ENCODE data around the gene HES5.

HES5 gene

DNA sequence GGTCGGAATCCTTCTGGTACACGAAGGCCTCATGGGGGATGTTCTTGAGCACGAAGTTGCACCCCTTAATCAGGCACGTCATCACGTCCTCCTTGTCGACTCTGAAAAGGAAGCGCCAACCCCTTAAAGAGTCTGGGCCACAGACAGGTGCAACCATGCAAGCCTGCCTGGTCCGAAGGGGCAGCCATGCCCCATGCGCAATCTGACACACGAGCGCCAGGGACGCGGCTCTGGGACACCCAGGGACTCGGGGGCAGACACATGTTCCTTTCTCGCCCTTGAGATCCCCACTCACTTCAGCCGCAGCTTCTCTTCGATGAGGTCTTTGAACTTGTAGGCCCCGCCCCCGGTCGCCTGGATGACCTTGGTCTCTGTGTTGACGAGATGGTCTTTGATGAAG is 9.3 kb downstream of the HES5 start:
- no peak for DNase-seq (ENCODE audit: low read depth)
- H3K4me3 ChIP-seq (ENCODE audit: low read length), result no peak overlapping the region
- TF ChIP-seq, protein P1, sequence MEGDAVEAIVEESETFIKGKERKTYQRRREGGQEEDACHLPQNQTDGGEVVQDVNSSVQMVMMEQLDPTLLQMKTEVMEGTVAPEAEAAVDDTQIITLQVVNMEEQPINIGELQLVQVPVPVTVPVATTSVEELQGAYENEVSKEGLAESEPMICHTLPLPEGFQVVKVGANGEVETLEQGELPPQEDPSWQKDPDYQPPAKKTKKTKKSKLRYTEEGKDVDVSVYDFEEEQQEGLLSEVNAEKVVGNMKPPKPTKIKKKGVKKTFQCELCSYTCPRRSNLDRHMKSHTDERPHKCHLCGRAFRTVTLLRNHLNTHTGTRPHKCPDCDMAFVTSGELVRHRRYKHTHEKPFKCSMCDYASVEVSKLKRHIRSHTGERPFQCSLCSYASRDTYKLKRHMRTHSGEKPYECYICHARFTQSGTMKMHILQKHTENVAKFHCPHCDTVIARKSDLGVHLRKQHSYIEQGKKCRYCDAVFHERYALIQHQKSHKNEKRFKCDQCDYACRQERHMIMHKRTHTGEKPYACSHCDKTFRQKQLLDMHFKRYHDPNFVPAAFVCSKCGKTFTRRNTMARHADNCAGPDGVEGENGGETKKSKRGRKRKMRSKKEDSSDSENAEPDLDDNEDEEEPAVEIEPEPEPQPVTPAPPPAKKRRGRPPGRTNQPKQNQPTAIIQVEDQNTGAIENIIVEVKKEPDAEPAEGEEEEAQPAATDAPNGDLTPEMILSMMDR (conservative IDR thresholded peaks at IDR 0.05; ENCODE audit: low read length), result no peak

DNA sequence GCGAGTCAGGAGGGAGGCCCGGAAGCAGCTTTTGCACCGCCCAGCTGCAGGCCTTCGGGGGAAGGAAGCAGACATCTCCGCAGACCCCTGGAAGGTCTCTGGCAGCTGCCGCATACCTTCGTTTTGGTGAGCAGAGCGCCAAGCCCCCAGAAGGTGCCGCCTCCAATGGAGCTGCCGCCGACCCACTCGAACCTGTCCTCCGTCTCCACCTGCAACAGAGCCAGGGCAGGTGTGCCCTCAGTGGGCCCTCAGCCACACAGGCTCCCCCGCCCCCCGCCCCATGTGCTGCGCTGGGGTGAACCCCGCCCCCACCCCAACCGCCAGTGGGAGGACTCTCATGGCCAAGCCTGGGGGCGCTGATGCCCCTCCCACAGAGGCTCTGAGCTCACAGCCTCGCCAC is 9.9 kb downstream of the HES5 start:
- DNase-seq (ENCODE audit: low read depth), result no peak
- TF ChIP-seq, protein P1 (conservative IDR thresholded peaks at IDR 0.05; ENCODE audit: low read length), result no peak
- no peak overlapping the region for H3K4me3 ChIP-seq (ENCODE audit: low read length)

DNA sequence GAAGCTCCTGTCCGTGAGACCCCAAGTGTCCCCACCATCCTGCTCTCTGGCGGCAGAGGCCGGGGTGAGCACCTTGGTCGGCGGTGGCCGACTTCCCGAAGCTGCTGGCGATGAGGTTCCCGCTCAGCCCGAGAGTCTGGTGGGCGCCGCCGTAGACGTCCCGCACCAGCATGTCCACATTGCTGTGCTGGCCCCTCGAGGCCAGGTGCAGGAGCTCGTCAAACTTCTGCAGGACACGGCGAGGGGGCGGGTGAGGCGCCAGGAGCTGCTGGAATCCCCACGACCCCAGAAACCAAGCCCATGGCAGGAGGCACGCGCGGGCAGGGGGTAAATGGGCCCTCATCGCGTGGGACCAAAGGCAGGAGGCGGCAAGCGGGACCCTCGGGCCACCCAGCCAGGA is 10.3 kb downstream of the HES5 start:
- TF ChIP-seq, protein P1 (conservative IDR thresholded peaks at IDR 0.05; ENCODE audit: low read length), result no peak
- H3K4me3 ChIP-seq (ENCODE audit: low read length), result no peak overlapping the region
- no peak for DNase-seq (ENCODE audit: low read depth)

DNA sequence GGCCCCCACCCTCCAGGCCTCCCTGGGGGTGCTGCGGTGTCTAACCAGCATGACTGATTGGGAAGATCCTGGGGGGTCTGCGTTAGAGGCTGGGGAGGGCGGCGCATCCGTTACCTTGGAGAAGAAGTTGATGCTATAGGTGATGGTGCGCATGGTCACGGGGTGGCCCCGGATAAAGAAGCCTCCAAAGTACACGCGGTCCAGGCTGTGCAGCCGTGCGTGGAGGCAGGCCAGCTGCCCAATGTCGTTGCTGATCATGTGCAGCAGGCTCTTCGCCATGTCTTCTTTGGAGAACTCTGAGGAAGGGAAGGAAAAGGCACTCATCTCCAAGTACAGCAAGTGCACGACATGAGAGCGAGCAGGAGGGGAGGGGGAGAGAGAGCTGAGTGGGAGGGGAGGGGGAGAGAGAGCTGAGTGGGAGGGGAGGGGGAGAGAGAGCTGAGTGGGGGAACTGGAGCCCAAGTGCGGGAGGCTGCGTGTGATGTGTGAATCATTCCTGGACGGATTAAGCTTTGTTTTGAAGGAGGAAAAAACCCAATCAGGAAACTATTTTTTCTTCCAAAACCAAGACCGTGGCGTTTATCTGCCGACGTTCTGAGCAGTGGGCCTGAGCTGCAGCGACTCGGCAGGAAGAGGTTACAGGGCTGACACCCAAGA is 10.9 kb downstream of the HES5 start:
- no peak for DNase-seq (ENCODE audit: low read depth)
- H3K4me3 ChIP-seq (ENCODE audit: low read length), result no peak overlapping the region
- TF ChIP-seq, protein P1 (conservative IDR thresholded peaks at IDR 0.05; ENCODE audit: low read length), result no peak

DNA sequence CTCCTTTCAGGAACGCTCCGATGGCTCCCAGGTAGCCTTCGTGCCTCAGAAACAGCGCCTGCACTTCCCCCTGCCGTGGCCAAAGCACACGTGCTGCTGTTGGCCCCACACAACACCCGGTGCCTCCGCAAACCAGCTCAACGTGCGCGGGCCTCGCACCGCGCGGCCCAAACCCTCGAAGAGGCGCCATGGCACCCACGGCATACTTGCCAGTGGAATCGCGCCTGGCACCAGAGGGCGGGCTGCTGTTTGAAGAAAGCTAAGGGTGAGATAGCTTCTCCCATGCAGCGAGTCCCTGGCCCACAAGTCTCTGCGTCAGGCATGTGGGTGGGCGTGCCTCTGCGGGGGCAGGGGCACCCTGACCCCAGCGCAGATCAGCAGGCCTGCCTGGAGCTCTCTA is 11.5 kb downstream of the HES5 start:
- TF ChIP-seq, protein P1 (conservative IDR thresholded peaks at IDR 0.05; ENCODE audit: low read length), result no peak
- no peak for DNase-seq (ENCODE audit: low read depth)
- no peak overlapping the region for H3K4me3 ChIP-seq (ENCODE audit: low read length)

DNA sequence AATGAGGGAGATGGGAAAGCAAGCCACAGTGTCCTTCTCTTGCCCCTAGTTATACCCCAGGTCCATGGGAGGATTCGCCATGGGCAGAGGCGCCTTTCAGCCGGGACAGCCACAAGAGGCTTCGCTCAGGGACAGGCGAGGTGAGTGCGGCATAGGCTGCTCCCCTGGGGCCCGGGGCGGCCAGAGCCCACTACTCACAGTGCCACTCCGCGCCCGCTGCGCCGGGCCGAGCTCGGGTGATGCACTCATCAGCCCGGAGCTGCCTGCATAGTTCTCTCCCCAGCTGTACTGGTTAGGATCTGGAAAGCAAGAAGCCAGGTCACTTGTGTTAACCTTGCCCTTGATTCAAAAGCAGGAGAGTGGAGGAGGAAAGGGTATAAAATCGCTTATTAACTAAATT is 12.1 kb downstream of the HES5 start:
- TF ChIP-seq, protein P1 (conservative IDR thresholded peaks at IDR 0.05; ENCODE audit: low read length), result no peak
- no peak overlapping the region for H3K4me3 ChIP-seq (ENCODE audit: low read length)
- no peak for DNase-seq (ENCODE audit: low read depth)

DNA sequence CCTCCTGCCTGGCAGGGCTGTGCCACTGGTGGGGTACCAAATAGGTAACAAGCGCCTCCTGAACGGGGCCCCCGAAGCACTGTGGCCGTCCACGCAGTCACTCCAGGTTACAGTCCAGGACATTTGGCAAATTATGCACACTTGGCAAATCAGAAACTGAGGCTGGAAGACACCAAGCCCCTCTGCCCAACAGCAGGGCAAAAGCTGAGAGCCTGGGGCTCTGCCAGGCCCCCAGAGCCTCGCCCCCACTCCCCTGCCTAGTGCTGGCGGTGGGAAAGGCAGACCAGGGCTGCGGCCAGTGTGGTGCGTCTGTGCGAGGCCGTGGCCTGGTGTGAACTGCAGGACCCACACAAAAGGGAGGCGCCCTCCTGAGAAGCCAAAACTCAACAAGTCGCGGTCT is 13.1 kb downstream of the HES5 start:
- DNase-seq (ENCODE audit: low read depth), result no peak
- no peak overlapping the region for H3K4me3 ChIP-seq (ENCODE audit: low read length)
- TF ChIP-seq, protein P1 (conservative IDR thresholded peaks at IDR 0.05; ENCODE audit: low read length), result no peak
